Measurements from ENCODE around the gene OBSCN. TPM values are rescaled to one million over a fixed set of nuclear protein-coding genes. Genes with fewer than 3 reads are reported as not detected.

Gene OBSCN
- total RNA-seq, 1 donor from 2014 or later, result 7.6 TPM

DNA sequence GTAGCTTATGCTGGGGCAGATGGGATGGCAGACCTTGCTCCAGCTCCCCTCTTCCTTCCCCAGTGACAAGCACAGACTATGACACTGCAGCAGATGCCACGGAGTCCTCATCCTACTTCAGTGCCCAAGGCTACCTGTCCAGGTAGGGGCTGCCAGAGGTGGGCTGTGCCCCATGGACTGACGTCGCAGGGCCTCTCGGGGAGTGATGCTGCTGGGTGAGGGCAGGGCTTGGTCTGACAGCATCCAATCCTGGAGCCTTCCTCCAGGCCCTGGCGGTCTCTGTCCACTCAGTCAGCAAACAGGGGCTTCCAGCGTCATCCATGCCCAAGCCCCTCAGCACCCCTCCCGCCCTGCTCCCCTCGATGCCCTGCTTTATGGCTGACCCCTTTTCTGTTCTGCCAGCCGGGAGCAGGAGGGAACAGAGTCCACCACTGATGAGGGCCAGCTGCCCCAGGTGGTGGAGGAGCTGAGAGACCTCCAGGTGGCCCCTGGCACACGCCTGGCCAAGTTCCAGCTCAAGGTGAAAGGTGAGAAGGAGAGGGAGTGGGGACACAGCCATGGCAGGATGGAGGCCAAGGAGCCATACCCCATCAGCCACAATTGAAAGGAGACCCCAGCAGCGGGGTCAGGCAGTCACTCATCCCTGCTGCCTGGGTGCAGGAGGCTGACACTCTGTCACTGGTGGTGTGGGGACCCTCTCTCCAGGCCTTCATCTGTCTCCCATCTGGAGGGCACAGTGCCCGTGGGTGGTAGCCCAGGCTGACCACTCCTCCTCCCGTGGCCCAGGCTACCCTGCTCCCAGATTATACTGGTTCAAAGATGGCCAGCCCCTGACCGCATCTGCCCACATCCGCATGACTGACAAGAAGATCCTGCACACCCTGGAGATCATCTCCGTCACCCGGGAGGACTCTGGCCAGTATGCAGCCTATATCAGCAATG lies 125.2 kb downstream of the OBSCN start:
- DNase-seq (ENCODE audit: low read depth) (no peak), FAIRE-seq (no peak)
- no peak overlapping the region for H3K4me3 ChIP-seq (ENCODE audit: low read depth, low read length)
- TF ChIP-seq, protein P1, sequence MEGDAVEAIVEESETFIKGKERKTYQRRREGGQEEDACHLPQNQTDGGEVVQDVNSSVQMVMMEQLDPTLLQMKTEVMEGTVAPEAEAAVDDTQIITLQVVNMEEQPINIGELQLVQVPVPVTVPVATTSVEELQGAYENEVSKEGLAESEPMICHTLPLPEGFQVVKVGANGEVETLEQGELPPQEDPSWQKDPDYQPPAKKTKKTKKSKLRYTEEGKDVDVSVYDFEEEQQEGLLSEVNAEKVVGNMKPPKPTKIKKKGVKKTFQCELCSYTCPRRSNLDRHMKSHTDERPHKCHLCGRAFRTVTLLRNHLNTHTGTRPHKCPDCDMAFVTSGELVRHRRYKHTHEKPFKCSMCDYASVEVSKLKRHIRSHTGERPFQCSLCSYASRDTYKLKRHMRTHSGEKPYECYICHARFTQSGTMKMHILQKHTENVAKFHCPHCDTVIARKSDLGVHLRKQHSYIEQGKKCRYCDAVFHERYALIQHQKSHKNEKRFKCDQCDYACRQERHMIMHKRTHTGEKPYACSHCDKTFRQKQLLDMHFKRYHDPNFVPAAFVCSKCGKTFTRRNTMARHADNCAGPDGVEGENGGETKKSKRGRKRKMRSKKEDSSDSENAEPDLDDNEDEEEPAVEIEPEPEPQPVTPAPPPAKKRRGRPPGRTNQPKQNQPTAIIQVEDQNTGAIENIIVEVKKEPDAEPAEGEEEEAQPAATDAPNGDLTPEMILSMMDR (IDR thresholded peaks at IDR 0.05; ENCODE audit: insufficient read depth, low read length, severe bottlenecking), result no peak
- H3K27me3 ChIP-seq (ENCODE audit: control insufficient read depth, insufficient read depth, low read length), result no peaks in the 10 kb centered on the region
- H3K36me3 ChIP-seq (ENCODE audit: control insufficient read depth, insufficient read depth, low read length), result no peaks in the 10 kb centered on the region

DNA sequence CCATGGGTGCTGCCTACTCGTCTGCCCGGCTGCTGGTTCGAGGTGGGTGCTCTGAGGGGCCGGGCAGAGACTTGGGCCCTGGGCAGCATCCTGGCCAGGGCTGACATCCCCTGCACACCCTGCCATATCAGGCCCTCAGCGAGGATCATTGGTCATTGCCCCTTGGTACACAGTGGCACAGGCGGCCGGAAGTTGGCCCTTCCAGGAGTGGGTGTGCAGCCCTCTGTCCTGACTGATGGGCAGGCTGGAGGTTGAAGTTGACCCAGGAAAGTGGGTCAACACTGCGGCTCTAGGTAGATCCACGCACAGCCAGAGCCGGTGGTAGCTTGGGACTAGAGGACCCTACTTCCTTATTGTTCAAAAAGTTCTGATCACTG lies 125.9 kb downstream of the OBSCN start:
- Histone ChIP-seq H3K4me3 (ENCODE audit: low read depth, low read length) (no peak overlapping the region), H3K36me3 (ENCODE audit: control insufficient read depth, insufficient read depth, low read length) (no peaks in the 10 kb centered on the region), H3K27me3 (ENCODE audit: control insufficient read depth, insufficient read depth, low read length) (no peaks in the 10 kb centered on the region)
- DNase-seq (ENCODE audit: low read depth), result no peak
- TF ChIP-seq, protein P1 (IDR thresholded peaks at IDR 0.05; ENCODE audit: insufficient read depth, low read length, severe bottlenecking), result no peak
- FAIRE-seq, result no peak

DNA sequence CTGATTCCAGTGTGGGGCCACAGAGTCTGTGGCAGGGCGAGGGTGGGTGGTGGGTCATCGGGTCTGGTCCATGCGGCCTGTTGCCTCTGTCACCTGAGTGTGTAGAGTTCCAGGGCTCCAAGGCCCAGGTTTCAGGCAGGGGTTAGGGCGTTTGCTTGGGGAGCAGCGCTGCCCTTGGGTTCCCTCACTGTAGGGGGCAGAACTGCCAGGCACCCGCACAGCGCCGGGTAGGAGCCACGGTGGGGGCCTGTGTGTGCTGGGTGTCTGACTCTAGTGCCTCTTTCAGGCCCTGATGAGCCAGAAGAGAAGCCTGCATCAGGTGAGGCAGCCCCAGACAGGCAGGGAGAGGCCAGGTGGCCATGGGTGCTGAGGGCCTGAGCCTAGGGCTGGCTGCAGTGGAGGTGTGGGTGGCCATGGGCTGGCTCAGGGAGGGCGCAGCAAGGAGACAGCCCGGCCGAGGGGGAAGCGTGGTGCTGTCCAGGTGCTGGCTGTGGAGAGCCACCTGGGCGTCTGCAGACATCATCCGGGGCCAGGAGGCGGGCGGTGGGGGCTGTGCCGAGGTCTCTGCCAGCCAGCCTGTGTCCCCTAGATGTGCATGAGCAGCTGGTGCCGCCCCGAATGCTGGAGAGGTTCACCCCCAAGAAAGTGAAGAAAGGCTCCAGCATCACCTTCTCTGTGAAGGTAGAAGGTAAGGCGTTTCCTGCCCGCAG lies 126.5 kb downstream of the OBSCN start:
- DNase-seq (ENCODE audit: low read depth), result no peak

DNA sequence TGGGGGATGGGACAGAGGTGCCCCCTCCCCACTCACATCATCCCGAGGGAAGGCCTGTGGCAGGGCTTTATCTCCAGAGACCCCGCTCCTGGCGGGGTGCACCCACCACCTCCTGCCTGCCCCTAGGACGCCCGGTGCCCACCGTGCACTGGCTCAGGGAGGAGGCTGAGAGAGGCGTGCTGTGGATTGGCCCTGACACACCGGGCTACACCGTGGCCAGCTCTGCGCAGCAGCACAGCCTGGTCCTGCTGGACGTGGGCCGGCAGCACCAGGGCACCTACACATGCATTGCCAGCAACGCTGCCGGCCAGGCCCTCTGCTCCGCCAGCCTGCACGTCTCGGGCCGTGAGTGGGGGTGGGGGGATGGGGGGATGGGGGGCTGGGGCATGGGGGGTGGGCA lies 127.1 kb downstream of the OBSCN start:
- DNase-seq (ENCODE audit: low read depth) (no peak), FAIRE-seq (no peak)
- Histone ChIP-seq H3K4me3 (ENCODE audit: low read depth, low read length) (no peak overlapping the region), H3K27me3 (ENCODE audit: control insufficient read depth, insufficient read depth, low read length) (no peaks in the 10 kb centered on the region), H3K36me3 (ENCODE audit: control insufficient read depth, insufficient read depth, low read length) (no peaks in the 10 kb centered on the region)
- TF ChIP-seq, protein P1 (IDR thresholded peaks at IDR 0.05; ENCODE audit: insufficient read depth, low read length, severe bottlenecking), result no peak

More for the DNA sequence above, 126.5 kb downstream of the OBSCN start:
- no peak for FAIRE-seq
- TF ChIP-seq, protein P1 (IDR thresholded peaks at IDR 0.05; ENCODE audit: insufficient read depth, low read length, severe bottlenecking), result no peak
- H3K4me3 ChIP-seq (ENCODE audit: low read depth, low read length), result no peak overlapping the region
- H3K27me3 ChIP-seq (ENCODE audit: control insufficient read depth, insufficient read depth, low read length), result no peaks in the 10 kb centered on the region
- no peaks in the 10 kb centered on the region for H3K36me3 ChIP-seq (ENCODE audit: control insufficient read depth, insufficient read depth, low read length)

DNA sequence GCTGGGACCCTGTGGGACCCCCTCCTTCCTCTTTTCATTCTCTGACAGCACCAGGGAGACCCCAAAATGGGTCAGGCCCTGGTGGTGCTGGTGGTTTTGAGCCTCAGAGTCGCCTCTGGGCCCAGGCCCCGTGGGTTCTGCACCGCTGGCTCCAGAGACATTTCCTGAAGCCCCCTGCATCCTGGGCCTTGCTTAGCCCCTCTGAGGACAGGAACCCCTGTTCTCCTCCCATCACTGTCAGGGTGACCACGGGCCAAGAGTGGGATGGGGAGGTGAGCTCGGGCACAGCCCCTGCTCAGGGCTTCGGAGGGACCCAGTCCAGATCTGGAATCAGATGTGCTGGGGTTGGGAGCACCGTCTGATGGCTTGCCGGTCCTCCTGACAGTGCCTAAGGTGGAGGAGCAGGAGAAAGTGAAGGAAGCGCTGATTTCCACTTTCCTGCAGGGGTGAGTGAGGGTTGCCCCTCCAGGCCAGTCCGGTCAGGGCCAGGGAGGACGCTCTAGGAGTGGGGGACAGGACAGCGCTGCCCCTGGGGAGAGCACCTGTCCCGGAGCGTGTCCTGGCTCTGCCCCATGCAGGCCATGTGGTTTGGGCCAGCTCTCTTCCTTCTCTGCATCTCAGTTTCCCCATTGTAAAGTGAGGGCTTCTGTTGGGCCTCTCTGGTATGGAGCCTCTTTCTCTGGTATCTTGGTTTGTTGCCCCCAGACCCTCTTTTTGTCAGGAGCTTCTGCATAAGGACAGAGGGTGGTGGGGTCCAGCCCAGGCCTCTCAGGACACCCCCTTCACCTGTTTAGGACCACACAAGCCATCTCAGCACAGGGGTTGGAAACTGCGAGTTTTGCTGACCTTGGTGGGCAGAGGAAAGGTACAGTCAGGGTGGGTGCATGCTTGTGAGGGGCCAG lies 127.8 kb downstream of the OBSCN start:
- TF ChIP-seq, protein P1 (IDR thresholded peaks at IDR 0.05; ENCODE audit: insufficient read depth, low read length, severe bottlenecking), result no peak
- no peak for DNase-seq (ENCODE audit: low read depth)
- FAIRE-seq, result no peak
- Histone ChIP-seq H3K4me3 (ENCODE audit: low read depth, low read length) (no peak overlapping the region), H3K27me3 (ENCODE audit: control insufficient read depth, insufficient read depth, low read length) (no peaks in the 10 kb centered on the region), H3K36me3 (ENCODE audit: control insufficient read depth, insufficient read depth, low read length) (no peaks in the 10 kb centered on the region)
